Measurements from ENCODE around the gene DAPK2.

Gene DAPK2

DNA sequence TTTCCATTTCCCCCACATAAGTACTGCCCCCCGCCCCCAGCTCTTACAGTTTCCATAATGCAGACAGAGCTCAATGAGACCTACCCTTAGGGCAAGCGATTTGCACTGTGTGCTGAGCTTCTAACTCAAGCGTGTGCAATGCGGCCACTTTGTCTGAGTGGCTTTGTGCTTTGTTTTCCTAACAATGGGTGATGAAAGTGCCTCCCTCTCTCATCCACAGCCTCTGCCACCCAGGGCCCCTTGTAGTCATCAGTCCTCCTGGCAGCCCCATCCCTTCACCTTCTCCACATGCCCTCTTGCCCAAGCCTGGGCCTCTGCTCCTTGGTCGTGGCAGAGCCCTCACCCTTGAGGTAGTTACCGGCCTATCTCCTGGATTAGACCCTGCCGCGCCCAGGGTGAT, 17.2 kb downstream of the DAPK2 start:
- no peak for DNase-seq (ENCODE audit: low read depth, low spot score)
- H3K27ac ChIP-seq, result no peak overlapping the region

DNA sequence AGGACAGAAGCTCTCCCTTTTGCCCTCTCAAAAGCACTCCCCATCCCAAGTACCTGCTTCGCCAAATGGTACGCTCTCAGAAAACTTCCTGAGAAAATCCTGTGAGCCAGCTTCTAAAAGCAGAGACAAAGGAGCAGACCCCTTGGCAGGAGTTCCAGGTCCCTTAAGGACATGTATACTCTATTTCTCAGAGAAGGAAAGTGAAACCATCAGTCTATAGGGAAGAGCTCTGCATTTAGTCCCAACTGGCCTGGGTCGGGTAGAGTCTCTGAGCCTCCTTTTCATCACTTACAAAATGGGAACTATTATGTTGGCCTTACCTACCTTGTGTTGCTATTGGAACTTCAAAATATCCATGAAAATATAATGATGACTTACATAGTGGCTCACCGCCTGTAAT, 19.7 kb downstream of the DAPK2 start:
- no peak for DNase-seq (ENCODE audit: low read depth, low spot score)
- no peak overlapping the region for H3K27ac ChIP-seq

DNA sequence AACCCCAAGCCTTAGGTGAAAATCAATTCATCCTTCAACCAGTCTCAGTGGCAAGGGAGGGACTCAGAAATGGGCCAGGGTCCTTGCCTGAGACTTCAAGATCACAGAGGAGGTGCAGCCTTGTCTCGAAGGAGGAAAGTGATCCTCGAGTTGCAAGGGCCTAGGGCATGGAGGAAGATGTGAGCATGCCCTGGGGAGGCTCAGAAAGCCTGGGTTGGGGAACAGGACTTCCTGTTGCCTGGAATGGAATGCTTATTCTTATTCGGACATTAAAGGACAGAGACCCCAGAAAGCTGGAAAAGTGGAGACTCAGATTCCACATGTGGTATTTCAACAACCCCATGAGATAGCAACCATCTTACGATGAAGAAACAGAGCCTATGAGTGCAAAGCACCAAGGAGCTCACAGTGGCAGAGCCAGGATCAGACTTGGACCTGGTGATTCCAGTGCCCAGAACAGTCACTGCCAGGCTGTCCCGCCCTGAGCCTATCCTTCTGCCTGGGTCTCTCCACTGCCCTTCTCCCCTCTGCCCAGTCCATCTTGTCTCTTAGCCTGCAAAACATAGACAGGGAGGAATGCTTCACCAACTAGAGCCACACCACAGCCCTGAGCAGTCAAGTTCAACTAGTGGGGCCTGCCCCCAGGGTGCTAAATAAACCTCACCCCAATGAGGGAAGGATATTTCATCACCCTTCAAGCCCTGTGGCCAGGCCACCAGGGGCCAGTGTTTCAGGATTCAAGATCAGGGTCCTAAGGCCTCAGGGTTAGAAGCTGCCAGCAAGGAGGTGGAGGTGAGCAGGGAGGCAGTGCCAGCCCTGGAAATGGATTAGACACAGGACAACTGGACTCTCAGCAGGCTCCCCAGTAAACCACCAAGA, 21.9 kb downstream of the DAPK2 start:
- DNase-seq (ENCODE audit: low read depth, low spot score), result no peak
- no peak overlapping the region for H3K27ac ChIP-seq

DNA sequence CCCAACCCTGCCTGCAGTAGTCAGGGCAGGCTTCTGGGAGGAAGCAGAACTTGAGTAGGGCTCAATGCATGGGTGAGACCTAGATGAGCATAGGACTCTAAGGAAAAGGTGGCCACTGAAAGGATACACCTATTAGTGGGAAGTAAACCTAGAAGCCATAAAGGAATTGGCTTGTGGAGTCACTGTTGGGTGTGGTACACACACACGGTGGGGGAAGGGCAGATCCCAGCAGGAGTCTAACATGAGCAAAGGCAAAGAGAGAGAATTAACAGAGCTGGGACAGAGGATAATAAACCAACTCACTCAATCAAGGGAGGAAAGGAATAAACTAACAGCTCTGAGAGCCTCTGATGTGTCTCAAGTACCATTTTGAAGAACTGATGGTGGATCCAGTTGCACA, 23.1 kb downstream of the DAPK2 start:
- no peak overlapping the region for H3K27ac ChIP-seq
- DNase-seq (ENCODE audit: low read depth, low spot score), result no peak

DNA sequence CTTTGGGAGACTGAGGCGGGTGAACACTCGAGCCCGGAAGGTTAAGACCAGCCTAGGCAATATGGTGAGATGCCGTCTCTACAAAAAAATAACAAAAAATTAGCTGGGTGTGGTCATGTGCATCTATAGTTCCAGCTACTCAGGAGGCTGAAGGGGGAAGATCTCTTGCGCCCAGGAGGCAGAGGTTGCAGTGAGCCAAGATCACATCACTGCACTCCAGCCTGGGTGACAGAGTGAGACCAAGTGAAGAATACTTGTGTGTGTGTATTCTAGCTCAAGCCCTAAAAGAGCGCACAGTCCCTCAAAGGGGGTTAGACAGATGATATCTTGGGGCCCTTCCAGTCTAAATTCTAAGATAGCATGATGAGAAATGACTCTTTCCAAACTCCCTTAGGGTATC, 23.7 kb downstream of the DAPK2 start:
- DNase-seq (ENCODE audit: low read depth, low spot score), result no peak

DNA sequence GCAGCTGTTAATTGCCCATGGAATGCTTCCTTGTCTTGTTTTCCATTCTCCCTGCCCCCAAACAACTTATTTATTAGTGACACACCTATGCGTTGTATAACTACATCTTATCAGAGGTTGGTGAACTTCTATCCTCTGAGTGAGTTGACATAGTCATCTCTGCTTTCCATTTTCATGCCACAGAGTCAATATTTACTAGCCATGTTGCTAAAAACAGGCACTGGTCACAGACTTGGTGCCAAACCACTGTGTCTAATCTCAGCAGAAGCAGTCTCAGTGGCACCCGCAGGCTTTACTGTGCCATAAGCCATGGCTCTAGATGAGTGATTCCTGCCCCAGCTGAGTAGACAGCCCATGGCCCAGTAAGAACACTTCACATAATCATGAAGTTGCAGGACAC, 26.5 kb downstream of the DAPK2 start:
- H3K27ac ChIP-seq, result no peak overlapping the region
- DNase-seq (ENCODE audit: low read depth, low spot score), result peak; percentile 55

More for the DNA sequence above, 23.7 kb downstream of the DAPK2 start:
- no peak overlapping the region for H3K27ac ChIP-seq

DNA sequence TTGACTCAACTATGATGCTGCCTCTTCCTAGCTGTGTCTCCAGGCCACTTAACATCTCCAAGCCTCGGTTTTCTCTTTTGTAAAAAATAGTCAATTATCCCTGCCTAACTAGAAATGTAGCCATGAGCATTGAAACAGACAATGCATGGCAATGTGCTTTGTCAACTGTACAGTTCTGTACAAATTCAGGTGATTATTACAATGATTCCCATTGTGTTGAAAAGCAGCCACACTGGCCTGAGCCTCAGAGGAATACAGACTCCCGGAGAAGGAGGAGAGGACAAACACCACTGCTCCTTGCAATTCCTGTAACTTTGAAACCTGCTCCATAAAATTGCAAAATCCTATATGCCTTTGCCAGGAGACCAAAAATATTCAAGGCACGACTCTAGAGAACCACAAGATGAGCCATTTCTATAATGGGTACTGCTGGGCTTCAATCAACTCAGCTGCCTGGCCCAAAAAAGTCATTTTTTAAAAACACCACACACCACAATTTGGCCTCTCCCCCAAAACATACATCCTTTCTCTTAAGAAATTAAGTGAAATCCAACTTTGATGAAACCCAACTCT, 28.6 kb downstream of the DAPK2 start:
- H3K27ac ChIP-seq, result peak overlapping the region; percentile 51
- no peak for DNase-seq (ENCODE audit: low read depth, low spot score)

DNA sequence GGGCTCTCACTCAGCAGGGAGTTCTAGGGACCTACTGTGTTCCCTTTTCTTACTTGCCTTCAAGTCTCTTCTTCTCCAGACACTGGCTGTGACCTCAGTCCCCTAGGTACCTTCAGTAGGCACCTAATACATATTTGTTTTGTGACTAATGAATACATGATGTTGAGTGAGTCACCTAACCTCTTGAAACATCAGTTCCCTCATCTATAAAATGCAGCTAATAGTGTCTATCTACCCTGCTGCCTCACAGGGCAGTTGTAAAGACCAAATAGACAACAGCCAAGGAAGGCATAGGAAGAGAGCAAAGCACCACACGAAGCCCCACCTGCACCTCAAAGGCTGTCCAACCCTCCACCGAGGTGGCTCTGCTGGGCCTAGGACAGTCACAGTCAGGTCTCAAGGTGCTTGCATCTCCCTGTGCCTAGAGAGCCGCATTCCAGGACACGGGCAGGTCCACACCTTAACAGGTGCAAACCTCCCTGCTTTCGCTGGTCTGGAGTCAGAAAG, 29.1 kb downstream of the DAPK2 start:
- peak; percentile 62 for DNase-seq (ENCODE audit: low read depth, low spot score)

DNA sequence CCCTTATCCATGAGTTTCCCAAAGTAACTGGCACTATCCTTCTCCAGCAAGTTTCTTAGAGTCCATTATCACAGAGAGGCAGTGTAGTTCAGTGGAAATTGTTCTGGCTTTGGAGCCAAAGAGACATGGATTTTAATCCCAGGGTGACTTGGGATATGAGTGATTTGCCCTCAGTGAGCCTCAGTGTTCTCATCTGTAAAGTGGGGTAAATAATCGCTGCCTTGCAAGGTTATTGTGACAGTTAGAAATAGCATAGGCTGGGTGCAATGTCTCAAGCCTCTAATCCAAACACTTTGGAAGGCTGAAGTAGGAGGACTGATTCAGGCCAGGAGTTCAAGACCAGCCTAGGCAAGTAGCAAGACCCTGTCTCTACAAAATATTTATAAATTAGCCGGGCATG, 30.0 kb downstream of the DAPK2 start:
- no peak for DNase-seq (ENCODE audit: low read depth, low spot score)
- no peak overlapping the region for H3K27ac ChIP-seq

More for the DNA sequence above, 29.1 kb downstream of the DAPK2 start:
- H3K27ac ChIP-seq, result peak overlapping the region; percentile 51

DNA sequence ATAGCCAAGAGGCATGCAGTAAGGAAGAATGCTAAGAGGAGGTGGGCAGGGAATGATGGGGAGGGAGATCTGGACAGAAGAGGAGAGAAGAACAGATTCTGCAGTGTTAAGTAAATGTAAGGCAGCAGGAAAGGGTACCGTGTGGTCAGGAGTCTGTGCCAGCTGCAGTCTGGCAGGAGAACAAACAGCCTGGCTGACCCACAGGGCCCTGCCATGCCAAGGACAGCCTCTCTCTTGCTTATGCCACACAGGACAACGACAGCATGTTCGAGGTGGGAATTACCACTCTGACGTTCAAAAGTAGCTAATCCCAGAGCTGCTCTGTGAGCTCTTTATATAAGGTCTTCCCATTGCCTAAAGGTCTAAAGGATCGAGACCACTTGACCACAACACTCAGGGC, 31.3 kb downstream of the DAPK2 start:
- H3K27ac ChIP-seq, result no peak overlapping the region
- no peak for DNase-seq (ENCODE audit: low read depth, low spot score)

DNA sequence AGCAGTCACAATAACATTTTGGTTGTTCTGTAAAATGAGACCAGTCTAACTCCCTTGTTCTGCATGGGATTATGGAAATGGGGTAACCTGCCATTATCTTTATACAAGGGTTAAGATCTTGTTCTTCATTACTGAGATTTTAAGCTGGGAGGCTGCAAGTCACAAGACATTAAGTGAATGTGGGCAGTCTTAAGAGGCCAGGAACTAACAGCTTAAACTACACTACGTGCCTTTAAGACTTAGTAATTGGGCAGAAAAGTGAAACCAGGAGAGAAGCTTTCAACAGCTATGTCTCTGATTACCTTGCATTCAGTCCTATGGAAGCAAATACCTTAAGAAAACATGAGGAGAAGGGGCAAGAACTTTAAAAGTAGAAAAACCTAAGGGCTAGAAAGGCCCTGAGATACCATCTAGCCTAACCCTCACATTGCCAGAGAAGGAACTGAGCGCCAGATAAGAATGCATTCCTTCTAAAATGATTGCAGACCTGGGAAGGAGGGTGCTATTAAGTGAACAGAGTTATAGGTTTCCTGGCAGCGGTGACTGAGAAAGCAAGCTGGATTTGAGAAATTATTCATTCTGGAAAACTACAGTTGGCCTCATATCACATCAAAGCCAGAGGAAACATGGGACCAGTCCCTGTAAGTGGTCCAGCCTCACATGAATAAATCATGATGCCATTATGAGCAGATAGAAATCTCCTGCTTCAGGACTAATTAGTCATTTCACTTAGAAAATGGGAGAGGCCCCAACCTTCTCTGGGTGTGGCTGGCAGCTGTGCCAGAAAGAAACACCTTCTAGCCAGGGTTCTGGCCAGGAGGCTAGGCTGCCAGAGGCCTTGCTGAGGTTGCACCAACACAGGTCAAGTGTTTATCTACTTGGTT, 32.9 kb downstream of the DAPK2 start:
- peak; percentile 54 for DNase-seq (ENCODE audit: low read depth, low spot score)

DNA sequence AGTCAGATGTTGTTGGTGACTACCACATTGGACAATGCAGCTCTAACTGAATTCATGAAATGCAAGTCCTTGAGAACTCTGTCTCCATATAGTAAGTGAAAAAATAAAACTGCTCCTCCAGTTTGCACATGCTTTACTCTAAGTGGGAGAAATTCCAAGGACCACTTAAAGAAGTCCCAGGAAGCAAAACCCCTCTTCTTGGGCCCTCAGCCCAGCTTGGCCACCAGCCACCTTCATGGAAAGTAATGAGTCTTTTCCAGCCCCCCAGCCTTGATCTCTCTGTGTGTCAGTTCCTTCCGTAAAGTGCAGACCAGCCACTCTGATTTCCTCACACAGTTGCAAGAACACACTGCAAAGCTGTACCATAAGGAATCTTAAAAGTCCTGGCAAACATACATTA, 34.5 kb downstream of the DAPK2 start:
- DNase-seq (ENCODE audit: low read depth, low spot score), result no peak
- H3K27ac ChIP-seq, result no peak overlapping the region

More for the DNA sequence above, 32.9 kb downstream of the DAPK2 start:
- peak overlapping the region; percentile 39 for H3K27ac ChIP-seq

DNA sequence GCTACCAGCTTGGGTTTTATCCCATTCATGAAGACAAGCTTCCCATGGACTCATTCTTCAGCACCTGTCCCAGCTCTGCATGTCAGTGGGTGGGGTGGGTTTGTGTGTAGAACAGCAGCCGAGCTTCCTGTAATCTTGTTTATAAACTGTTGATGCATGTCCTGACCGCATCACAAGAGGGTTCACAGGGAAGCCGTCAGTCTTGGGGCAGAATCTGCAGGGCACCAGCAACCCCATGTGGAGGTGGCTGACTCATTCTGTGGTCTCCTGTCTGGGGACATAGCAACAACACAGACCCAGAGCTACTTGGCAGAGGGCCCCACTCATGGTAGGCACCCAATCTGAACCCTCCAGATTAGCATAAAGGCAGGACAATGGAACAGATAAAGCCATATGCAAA, 35.6 kb downstream of the DAPK2 start:
- peak; percentile 85 for DNase-seq (ENCODE audit: low read depth, low spot score)
- peak overlapping the region; percentile 83 for H3K27ac ChIP-seq

DNA sequence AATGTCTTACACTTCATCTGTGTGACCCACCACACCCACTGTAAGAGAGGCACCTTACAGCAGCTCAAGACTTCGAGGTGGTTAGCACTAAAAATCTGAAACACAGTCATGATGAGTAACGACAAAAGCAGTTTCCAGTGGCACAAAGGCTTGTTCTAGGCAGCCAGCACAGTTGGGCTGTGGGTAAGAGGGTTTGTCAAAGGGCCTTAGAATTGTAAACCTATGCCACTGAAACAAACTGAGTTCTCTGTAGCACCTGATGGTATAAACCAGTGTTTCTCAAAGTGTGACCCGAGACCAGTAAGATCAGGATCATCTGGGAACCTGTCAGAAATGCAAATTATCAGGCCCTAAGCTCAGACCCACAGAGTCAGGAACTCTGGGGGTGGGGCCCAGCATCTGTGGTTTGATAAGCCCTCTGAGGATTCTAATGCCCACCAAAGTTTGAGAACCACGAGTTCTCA, 36.5 kb downstream of the DAPK2 start:
- DNase-seq (ENCODE audit: low read depth, low spot score), result peak; percentile 68
- H3K27ac ChIP-seq, result peak overlapping the region; percentile 83

DNA sequence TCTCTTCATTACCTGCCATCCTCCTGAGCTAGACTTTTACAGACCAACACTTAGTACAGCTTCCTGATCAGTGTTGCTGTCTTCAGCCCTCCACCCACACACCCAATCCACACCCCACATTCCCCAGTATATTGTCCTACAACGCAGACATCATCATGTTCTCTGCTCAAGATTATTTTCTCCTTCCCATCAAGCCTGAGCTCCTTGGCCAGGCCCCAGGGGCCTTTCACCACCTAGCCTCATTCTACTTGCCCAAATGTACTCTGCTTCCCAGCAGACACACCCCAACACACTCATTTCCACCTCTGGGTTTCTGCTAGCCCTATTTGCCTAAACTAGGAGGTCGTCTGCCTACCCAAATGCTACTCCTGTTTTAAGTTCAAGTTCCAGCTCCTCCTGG, 37.0 kb downstream of the DAPK2 start:
- H3K27ac ChIP-seq, result peak overlapping the region; percentile 83
- peak; percentile 44 for DNase-seq (ENCODE audit: low read depth, low spot score)

DNA sequence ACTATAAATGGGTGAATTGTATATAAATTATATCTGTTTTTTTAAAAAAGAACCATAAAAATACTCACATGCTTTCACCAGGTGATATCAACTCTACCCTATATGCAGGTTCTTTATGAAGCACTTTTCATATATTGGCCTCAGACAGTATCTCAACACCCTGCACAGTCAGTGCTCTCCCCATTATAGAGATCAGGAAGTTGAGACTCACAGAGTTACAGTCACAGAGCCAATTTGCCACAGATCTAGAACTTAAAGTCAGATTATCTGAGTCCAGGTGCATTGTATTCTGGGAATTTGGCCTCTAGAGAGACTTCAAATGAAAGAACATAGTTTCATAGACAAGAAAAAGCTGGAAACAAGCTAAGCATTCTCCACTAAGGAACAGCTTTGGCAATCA, 38.1 kb downstream of the DAPK2 start:
- no peak for DNase-seq (ENCODE audit: low read depth, low spot score)
- H3K27ac ChIP-seq, result no peak overlapping the region

DNA sequence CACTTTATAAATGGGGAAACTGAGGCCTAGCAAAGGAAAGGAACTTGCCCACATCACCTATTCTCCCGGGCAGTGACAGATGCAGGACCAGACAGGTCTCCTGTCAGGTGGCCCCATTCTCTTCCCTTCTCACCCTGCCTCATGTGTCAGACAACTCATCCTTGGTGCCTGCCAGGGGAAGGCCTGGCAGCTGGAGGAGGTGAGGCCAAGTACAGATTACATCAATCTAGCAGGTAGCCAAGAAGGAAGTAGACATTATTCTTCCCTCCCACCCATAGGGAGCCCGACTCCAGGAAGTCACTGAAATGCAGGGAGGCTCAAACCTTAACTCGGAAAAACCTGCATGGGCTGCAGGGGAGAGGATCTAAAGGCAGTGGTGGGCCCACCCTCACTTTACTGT, 39.6 kb downstream of the DAPK2 start:
- peak overlapping the region; percentile 22 for H3K27ac ChIP-seq
- peak; percentile 72 for DNase-seq (ENCODE audit: low read depth, low spot score)

DNA sequence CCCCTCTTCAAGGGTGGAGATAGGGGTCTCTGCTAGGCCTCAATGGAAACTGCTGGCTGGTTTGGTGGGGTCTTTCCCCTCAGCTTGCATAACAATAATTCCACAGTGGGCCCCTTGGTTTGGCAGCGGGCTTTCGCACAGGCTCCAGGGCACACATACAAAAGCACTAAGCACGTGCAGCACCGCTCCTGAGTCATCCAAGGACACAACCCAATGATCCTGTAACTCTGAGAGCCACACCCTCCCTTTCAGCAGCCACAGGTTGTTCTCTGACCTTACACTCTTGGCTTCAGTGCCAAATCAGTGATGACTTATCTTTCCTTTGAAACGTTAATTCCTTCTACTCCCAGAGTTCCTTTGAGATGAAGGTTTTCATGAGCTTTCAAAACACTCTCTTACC, 41.7 kb downstream of the DAPK2 start:
- DNase-seq (ENCODE audit: low read depth, low spot score), result peak; percentile 87
- H3K27ac ChIP-seq, result peak overlapping the region; percentile 39

DNA sequence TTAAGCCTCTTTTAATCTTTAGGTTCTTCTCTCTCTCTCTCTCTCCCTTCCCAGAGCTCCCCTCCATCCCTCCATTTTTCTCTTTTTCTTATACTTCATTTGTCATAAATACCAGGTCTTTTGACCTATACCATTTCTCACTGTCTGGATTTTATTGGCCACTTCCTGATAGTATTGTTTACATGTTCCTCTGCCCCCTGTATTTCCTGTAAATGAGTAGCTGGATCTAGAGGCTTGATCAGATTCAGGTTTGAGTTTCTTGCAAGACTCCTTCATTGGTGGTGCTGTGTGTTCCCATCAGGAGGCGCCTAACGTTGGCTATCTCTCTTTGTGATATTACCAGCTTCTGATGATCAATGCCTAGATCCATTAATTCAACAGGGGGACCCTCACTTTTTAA, 42.2 kb downstream of the DAPK2 start:
- H3K27ac ChIP-seq, result no peak overlapping the region
- DNase-seq (ENCODE audit: low read depth, low spot score), result no peak

DNA sequence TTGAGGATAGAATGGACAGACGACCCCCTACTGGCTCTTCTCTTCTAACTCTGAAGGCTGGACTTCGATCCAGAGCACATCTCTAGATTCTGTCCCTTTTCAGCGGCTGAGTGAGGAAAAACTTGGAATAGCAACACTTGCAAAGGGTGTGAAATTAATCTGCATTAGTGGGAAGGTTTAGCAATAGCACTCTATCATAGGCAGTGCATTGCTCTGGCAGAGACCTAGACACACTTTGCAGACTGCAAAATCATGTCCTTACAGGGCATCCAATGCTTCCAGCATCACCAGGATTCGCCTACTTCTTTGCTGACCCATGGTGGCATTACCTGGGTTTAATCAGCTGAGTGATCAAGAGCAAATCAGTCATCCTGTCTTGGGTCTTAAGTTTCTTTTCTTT, 43.1 kb downstream of the DAPK2 start:
- DNase-seq (ENCODE audit: low read depth, low spot score), result no peak
- no peak overlapping the region for H3K27ac ChIP-seq

DNA sequence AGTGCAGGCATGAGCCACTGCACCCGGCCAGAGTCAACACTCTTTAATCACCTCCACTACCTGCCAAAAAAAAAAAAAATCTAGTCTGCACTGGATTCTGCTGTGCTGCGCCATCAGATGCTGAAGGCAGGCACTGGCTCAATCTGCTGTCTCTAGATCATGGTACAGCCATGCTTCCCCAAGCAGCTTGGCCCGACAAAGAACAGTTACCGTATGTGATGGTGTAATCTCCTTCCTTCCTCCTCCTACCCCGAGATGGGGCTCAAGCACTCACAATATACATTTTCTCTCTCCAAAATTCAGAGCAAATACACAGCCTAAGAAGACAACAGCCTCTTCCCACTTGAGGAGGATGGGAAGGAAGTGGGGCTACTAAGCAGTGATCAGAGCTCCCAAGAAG, 45.1 kb downstream of the DAPK2 start:
- no peak overlapping the region for H3K27ac ChIP-seq
- DNase-seq (ENCODE audit: low read depth, low spot score), result no peak
